GM11168 (cell line): ENCODE data around the gene SKIL.

Experiments used
- in situ Hi-C: fragments of 300-500 bp; cut with MboI; formaldehyde crosslinking; loops from one replicate; pipeline ENCODE4 v1.12.0; 2022; ENCODE audit warnings: low sequenced_read_pairs; ENCODE audit not compliant: unreplicated experiment

Gene SKIL

GRCh38 chr3:170386468-170386867 lies 29.0 kb downstream of the SKIL start:
- in situ Hi-C loops, result no loop called here

- in situ Hi-C loops, result no loop called here
Observed at GRCh38 chr3:170387950-170388349, 30.4 kb downstream of the SKIL start.

- in situ Hi-C loops, result no loop called here
Observed at GRCh38 chr3:170391108-170391507, 33.6 kb downstream of the SKIL start.

- in situ Hi-C loops, result no loop called here
Observed at GRCh38 chr3:170397685-170398084, 40.2 kb downstream of the SKIL start.

GRCh38 chr3:170405101-170405500 lies 47.6 kb downstream of the SKIL start:
- in situ Hi-C loops, result no loop called here

- in situ Hi-C loops, result loop anchor here (10.0 kb wide), 1 partner anchor 96 kb away; no protein-coding TSS in a partner anchor
Observed at GRCh38 chr3:170410428-170411029, 53.0 kb downstream of the SKIL start.

- in situ Hi-C loops, result loop anchor here (10.0 kb wide), 1 partner anchor 98 kb away; no protein-coding TSS in a partner anchor
Observed at GRCh38 chr3:170413291-170413690, 55.8 kb downstream of the SKIL start.

- in situ Hi-C loops, result loop anchor here (10.0 kb wide), 1 partner anchor 99 kb away; no protein-coding TSS in a partner anchor
Observed at GRCh38 chr3:170414202-170414663, 56.7 kb downstream of the SKIL start.

- in situ Hi-C loops, result loop anchor here (5.0 to 10.0 kb wide), 3 partner anchors 102 to 395 kb away; no protein-coding TSS in a partner anchor
Observed at GRCh38 chr3:170417090-170417489, 59.6 kb downstream of the SKIL start.

GRCh38 chr3:170418422-170419398 lies 61.2 kb downstream of the SKIL start, which contains the start of gene CLDN11:
Gene CLDN11 (plus strand): TSS chr3:170418868. CDS start chr3:170419067, 199 bp downstream.
- in situ Hi-C loops, result loop anchor here (5.0 to 10.0 kb wide), 3 partner anchors 104 to 394 kb away; no protein-coding TSS in a partner anchor

GRCh38 chr3:170419557-170420087 lies 62.1 kb downstream of the SKIL start:
- in situ Hi-C loops, result loop anchor here (5.0 to 10.0 kb wide), 3 partner anchors 105 to 393 kb away; no protein-coding TSS in a partner anchor

GRCh38 chr3:170420307-170420821 lies 62.8 kb downstream of the SKIL start:
- in situ Hi-C loops, result no loop called here

GRCh38 chr3:170421111-170421641 lies 63.7 kb downstream of the SKIL start:
- in situ Hi-C loops, result no loop called here

- in situ Hi-C loops, result no loop called here
Observed at GRCh38 chr3:170421758-170422157, 64.2 kb downstream of the SKIL start.

GRCh38 chr3:170423001-170423615 lies 65.6 kb downstream of the SKIL start:
- in situ Hi-C loops, result no loop called here

GRCh38 chr3:170424879-170425278 lies 67.4 kb downstream of the SKIL start:
- in situ Hi-C loops, result no loop called here

- in situ Hi-C loops, result no loop called here
Observed at GRCh38 chr3:170425491-170426239, 68.2 kb downstream of the SKIL start.

- in situ Hi-C loops, result no loop called here
Observed at GRCh38 chr3:170426240-170426797, 68.8 kb downstream of the SKIL start.

GRCh38 chr3:170428095-170428494 lies 70.6 kb downstream of the SKIL start:
- in situ Hi-C loops, result no loop called here
